ENCODE results near the gene MAGOH.

MAGOH gene

GRCh38 chr1:53271446-53272090, 33.2 kb upstream of the MAGOH start:
- TF ChIP-seq CTCF (conservative IDR thresholded peaks at IDR 0.05; ENCODE audit: control insufficient read depth, insufficient read depth, low read depth, low read length), result no peak

GRCh38 chr1:53270873-53271272, 32.6 kb upstream of the MAGOH start:
- TF ChIP-seq CTCF (conservative IDR thresholded peaks at IDR 0.05; ENCODE audit: control insufficient read depth, insufficient read depth, low read depth, low read length), result no peak
- H3K4me3 ChIP-seq (ENCODE audit: control insufficient read depth, low read depth, low read length), result no peak overlapping the region
- DNase-seq (ENCODE audit: low read depth), result no peak

More at GRCh38 chr1:53271446-53272090, 33.2 kb upstream of the MAGOH start:
- no peak for DNase-seq (ENCODE audit: low read depth)
- H3K4me3 ChIP-seq (ENCODE audit: control insufficient read depth, low read depth, low read length), result no peak overlapping the region

GRCh38 chr1:53270107-53270506, 31.8 kb upstream of the MAGOH start:
- H3K4me3 ChIP-seq (ENCODE audit: control insufficient read depth, low read depth, low read length), result no peak overlapping the region
- no peak for DNase-seq (ENCODE audit: low read depth)
- TF ChIP-seq CTCF (conservative IDR thresholded peaks at IDR 0.05; ENCODE audit: control insufficient read depth, insufficient read depth, low read depth, low read length), result no peak

GRCh38 chr1:53267761-53268160, 29.4 kb upstream of the MAGOH start:
- no peak for TF ChIP-seq CTCF (conservative IDR thresholded peaks at IDR 0.05; ENCODE audit: control insufficient read depth, insufficient read depth, low read depth, low read length)
- no peak overlapping the region for H3K4me3 ChIP-seq (ENCODE audit: control insufficient read depth, low read depth, low read length)
- DNase-seq (ENCODE audit: low read depth), result no peak

- DNase-seq (ENCODE audit: low read depth), result no peak
- peak; percentile 22 for TF ChIP-seq CTCF (conservative IDR thresholded peaks at IDR 0.05; ENCODE audit: control insufficient read depth, insufficient read depth, low read depth, low read length)
- H3K4me3 ChIP-seq (ENCODE audit: control insufficient read depth, low read depth, low read length), result no peak overlapping the region
Observed at GRCh38 chr1:53266038-53266437, 27.7 kb upstream of the MAGOH start.

- DNase-seq (ENCODE audit: low read depth), result no peak
- no peak for TF ChIP-seq CTCF (conservative IDR thresholded peaks at IDR 0.05; ENCODE audit: control insufficient read depth, insufficient read depth, low read depth, low read length)
- no peak overlapping the region for H3K4me3 ChIP-seq (ENCODE audit: control insufficient read depth, low read depth, low read length)
Observed at GRCh38 chr1:53265581-53265980, 27.3 kb upstream of the MAGOH start.

GRCh38 chr1:53264048-53264447, 25.7 kb upstream of the MAGOH start:
- DNase-seq (ENCODE audit: low read depth), result no peak
- no peak overlapping the region for H3K4me3 ChIP-seq (ENCODE audit: control insufficient read depth, low read depth, low read length)
- TF ChIP-seq CTCF (conservative IDR thresholded peaks at IDR 0.05; ENCODE audit: control insufficient read depth, insufficient read depth, low read depth, low read length), result no peak

Data from fibroblast of mammary gland (primary cell).